Measurements from ENCODE around the gene GREM1.

GREM1 gene

DNA sequence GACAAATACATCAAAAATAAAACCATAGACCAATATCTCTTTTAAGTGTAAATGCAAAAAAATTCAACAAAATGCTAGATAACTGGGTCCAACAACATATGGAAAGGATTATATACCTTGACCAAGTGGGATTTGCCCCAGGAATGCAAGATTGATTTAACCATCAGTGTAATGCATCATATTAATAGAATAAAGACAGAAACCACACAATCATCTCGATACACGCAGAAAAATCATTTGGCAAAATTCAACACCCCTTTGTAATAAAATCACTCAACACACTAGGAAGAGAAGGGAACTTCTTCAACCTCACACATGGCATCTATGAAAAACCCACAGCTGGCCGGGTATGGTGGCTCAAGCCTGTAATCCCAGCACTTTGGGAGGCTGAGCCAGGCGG lies 19.5 kb downstream of the GREM1 start:
- no peak overlapping the region for H3K4me3 ChIP-seq (ENCODE audit: low read depth in 1 of 2, low read length in 2 of 2)
- H3K9ac ChIP-seq (ENCODE audit: low read length): no peak overlapping the region
- H3K27me3 ChIP-seq (ENCODE audit: control insufficient read depth in 1 of 2, insufficient read depth in 2 of 2, low read length in 2 of 2): no peaks in the 10 kb centered on the region
- peaks cover 16% of the 10 kb centered on the region for H3K9me3 ChIP-seq (ENCODE audit: low read length)
- H3K4me1 ChIP-seq (ENCODE audit: insufficient read depth, low read length): no peaks in the 10 kb centered on the region
- H3K27ac ChIP-seq (ENCODE audit: low read depth, low read length): no peak overlapping the region
- no peaks in the 10 kb centered on the region for H3K36me3 ChIP-seq (ENCODE audit: insufficient read depth, low read length)

DNA sequence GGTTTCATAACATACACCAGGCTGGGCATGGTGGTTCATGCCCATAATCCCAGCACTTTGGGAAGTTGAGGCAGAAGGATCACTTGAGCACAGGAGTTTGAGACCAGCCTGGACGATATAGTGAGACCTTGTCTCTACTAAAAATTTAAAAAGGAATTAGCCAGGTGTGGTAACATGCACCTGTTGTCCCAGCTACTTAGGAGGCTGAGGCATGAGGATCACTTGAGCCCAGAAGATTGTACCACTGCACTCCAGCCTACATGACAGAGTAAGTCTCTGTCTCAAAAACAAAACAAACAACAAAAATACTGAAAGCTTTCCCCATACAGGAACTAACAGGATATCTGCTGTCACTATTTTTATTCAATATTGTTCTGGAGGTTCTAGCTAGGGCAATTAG lies 20.9 kb downstream of the GREM1 start:
- H3K27ac ChIP-seq (ENCODE audit: low read depth, low read length): no peak overlapping the region
- H3K9me3 ChIP-seq (ENCODE audit: low read length): peaks cover 16% of the 10 kb centered on the region
- H3K27me3 ChIP-seq (ENCODE audit: control insufficient read depth in 1 of 2, insufficient read depth in 2 of 2, low read length in 2 of 2): no peaks in the 10 kb centered on the region
- H3K4me1 ChIP-seq (ENCODE audit: insufficient read depth, low read length): no peaks in the 10 kb centered on the region
- H3K4me3 ChIP-seq (ENCODE audit: low read depth in 1 of 2, low read length in 2 of 2): no peak overlapping the region
- H3K36me3 ChIP-seq (ENCODE audit: insufficient read depth, low read length): no peaks in the 10 kb centered on the region
- H3K9ac ChIP-seq (ENCODE audit: low read length): no peak overlapping the region

DNA sequence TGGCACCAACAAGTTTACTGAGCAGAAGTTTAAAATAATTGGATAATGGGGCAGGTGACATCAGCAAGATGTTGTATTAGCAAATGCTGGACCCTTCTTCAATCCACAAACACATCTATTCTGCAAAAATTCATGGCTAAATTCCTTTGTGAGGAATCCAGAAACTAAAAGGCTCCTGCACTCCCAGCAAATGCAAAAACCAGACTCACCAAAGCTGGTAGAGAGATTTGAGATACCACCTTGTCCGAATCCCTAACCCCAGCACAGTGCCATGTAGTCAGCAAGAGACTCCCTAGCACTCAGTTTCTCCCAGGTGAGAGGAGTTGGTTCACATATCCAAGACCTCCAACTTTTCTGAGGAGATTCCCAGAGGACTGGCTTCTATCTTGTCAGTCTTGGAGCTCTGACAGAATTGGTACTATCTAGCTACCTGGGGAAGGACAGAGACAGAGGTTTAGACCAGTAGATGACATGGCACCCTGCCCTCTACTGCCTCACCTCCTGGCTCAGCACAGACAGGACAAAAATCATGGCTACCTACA lies 21.8 kb downstream of the GREM1 start:
- Histone ChIP-seq H3K27me3 (ENCODE audit: control insufficient read depth in 1 of 2, insufficient read depth in 2 of 2, low read length in 2 of 2) (no peaks in the 10 kb centered on the region), H3K4me3 (ENCODE audit: low read depth in 1 of 2, low read length in 2 of 2) (no peak overlapping the region), H3K9me3 (ENCODE audit: low read length) (peaks cover 16% of the 10 kb centered on the region), H3K4me1 (ENCODE audit: insufficient read depth, low read length) (no peaks in the 10 kb centered on the region), H3K9ac (ENCODE audit: low read length) (no peak overlapping the region), H3K36me3 (ENCODE audit: insufficient read depth, low read length) (no peaks in the 10 kb centered on the region), H3K27ac (ENCODE audit: low read depth, low read length) (no peak overlapping the region)

DNA sequence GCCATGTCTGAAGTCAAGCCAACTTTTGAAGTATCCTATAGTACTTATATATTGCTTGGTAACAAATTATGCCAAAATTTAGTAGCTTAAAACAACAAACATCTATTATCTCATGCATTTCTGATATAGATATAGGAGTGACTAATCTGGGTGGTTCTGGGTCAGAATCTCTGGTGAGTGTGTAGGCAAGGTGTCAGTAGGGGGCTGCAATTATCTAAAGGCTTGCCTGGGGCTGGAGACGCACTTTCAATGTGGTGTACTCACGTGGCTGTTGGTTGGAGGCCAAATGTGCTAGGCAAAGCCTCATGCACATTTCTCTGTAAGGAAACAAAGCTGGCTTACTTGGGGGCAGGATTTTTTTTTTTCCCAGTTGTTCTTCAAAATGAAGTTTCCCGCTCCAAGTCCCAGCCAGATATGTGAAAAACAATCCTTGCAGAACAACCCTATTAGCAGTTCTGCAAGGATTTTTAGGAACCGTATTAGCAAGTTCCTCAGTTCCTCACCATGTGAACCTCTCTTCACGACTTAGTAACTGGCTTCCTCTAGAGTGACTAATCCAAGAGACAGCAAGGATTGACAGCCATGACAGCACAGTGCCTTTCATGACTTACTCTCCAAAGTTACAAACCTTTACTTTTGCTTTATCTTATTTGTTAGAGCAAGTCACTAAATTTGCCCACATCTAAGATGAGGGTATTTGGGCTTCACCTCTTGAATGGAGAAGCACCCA lies 25.8 kb downstream of the GREM1 start:
- Histone ChIP-seq H3K9me3 (ENCODE audit: low read length) (peaks cover 16% of the 10 kb centered on the region), H3K9ac (ENCODE audit: low read length) (no peak overlapping the region), H3K27ac (ENCODE audit: low read depth, low read length) (no peak overlapping the region), H3K27me3 (ENCODE audit: control insufficient read depth in 1 of 2, insufficient read depth in 2 of 2, low read length in 2 of 2) (no peaks in the 10 kb centered on the region), H3K36me3 (ENCODE audit: insufficient read depth, low read length) (no peaks in the 10 kb centered on the region), H3K4me1 (ENCODE audit: insufficient read depth, low read length) (no peaks in the 10 kb centered on the region), H3K4me3 (ENCODE audit: low read depth in 1 of 2, low read length in 2 of 2) (no peak overlapping the region)

DNA sequence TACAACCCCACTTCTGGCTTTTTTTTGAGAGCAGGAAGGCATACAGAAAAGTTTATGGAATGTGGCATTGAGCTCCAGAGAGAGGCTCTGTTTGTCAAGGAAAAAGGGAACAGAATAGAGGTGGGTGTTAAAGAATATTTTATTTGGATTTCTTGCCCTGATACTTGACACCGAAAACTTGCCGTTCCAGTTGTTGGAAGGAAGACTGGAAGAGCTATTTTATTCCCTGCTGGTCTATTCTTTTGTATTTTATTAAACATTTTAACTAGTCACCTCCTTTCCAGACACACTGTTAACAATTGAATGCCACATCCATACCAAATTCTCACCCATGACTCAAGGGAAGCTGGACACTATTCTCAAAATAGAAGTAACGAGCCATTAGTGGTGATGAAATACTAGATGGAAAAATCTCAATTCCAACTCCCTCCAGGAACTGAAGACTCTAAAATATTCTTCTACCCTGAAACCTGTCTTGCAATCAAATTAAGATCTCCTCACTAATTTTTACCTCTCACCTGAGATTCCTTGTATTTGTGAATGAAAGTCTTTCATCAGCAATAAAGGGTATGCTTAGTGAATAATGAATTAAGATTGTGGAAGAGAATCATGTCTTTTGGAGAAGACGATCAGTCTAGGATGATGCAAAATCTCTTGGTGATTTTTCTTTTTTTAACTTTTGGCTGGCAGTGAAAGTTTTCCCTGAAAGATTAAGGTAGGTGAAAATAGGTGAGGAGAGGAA lies 28.5 kb downstream of the GREM1 start:
- Histone ChIP-seq H3K4me3 (ENCODE audit: low read depth in 1 of 2, low read length in 2 of 2) (no peak overlapping the region), H3K27ac (ENCODE audit: low read depth, low read length) (no peak overlapping the region), H3K9me3 (ENCODE audit: low read length) (no peaks in the 10 kb centered on the region), H3K9ac (ENCODE audit: low read length) (no peak overlapping the region), H3K36me3 (ENCODE audit: insufficient read depth, low read length) (no peaks in the 10 kb centered on the region), H3K4me1 (ENCODE audit: insufficient read depth, low read length) (no peaks in the 10 kb centered on the region), H3K27me3 (ENCODE audit: control insufficient read depth in 1 of 2, insufficient read depth in 2 of 2, low read length in 2 of 2) (no peaks in the 10 kb centered on the region)

DNA sequence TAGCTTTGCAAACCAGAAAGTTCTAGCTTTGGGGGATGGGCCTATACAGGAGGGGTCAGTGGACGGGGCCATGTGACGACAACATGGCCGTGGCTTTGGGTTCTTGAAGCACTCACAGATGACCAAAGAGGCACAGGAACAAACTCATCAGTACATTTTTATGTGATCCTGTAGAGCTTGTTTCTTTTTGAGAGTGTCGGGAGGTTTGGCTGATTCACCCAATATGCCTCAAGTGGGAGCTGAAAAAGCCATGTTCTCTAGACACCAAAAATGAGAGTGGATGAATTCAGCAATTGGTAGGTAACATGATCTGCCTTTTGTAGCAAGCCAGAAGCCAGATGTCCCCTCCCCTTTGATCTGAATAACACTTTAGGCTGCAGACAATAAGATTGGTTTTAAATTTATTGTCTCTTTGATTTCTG lies 30.1 kb downstream of the GREM1 start:
- Histone ChIP-seq H3K4me1 (ENCODE audit: insufficient read depth, low read length) (no peaks in the 10 kb centered on the region), H3K27me3 (ENCODE audit: control insufficient read depth in 1 of 2, insufficient read depth in 2 of 2, low read length in 2 of 2) (no peaks in the 10 kb centered on the region), H3K9me3 (ENCODE audit: low read length) (no peaks in the 10 kb centered on the region), H3K9ac (ENCODE audit: low read length) (no peak overlapping the region), H3K4me3 (ENCODE audit: low read depth in 1 of 2, low read length in 2 of 2) (no peak overlapping the region), H3K27ac (ENCODE audit: low read depth, low read length) (no peak overlapping the region), H3K36me3 (ENCODE audit: insufficient read depth, low read length) (no peaks in the 10 kb centered on the region)

DNA sequence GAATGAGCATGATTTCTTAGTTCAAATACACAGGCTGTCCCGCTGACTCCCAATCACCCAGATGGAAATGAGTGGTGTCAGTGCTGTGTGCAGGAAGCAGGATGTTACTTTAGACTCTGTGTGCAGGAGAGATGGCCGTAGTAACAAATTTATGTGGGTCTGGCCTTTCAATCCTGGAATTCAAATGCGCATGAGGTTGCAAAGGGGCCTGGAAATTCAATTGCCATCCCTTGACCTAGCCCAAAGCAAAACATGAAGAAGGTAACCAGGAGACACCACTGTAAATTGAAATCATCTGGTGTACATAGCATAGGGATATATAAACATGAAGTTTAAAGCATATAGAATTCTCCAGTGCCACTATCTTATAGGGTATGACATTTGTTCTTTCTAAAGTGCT lies 33.2 kb downstream of the GREM1 start:
- Histone ChIP-seq H3K4me1 (ENCODE audit: insufficient read depth, low read length) (no peaks in the 10 kb centered on the region), H3K27ac (ENCODE audit: low read depth, low read length) (no peak overlapping the region), H3K9me3 (ENCODE audit: low read length) (no peaks in the 10 kb centered on the region), H3K36me3 (ENCODE audit: insufficient read depth, low read length) (no peaks in the 10 kb centered on the region), H3K4me3 (ENCODE audit: low read depth in 1 of 2, low read length in 2 of 2) (no peak overlapping the region), H3K9ac (ENCODE audit: low read length) (no peak overlapping the region), H3K27me3 (ENCODE audit: control insufficient read depth in 1 of 2, insufficient read depth in 2 of 2, low read length in 2 of 2) (no peaks in the 10 kb centered on the region)

DNA sequence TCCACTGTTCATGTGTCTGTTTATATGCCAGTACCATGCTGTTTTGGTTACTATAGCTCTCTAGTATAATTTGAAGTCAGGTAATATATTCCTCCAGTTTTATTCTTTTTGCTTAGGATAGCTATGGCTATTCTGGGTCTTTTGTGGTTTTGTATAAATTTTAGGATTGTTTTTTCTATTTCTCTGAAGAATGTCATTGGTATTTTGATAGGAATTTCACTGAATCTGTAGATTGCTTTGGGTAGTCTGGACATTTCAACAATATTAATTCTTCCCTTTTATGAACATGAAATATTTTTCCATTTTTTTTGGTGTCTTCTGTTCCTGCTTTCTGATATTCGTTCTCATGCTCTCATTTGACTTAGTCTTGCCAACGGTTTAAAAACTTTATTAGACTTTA lies 39.6 kb downstream of the GREM1 start:
- H3K27me3 ChIP-seq (ENCODE audit: control insufficient read depth in 1 of 2, insufficient read depth in 2 of 2, low read length in 2 of 2): no peaks in the 10 kb centered on the region
- H3K4me1 ChIP-seq (ENCODE audit: insufficient read depth, low read length): no peaks in the 10 kb centered on the region

DNA sequence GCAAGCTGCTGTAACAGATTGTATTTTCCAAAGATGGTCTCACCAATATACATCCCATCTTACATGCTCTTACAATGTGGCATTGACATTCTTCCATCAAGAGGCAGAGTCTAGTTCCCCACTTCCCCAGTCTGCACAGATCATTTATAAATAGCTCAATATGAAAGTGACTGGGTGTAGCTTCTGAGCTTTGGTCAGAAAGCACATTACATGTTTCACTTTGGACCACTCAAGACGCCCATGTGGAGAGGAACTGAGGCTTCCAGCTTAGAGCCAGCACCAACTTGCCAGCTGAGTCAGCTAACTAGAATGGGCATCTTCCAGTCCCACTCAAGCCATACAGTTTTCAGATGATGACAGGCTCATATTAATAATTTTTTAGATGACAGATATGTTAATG lies 45.5 kb downstream of the GREM1 start:
- H3K9me3 ChIP-seq (ENCODE audit: low read length): no peaks in the 10 kb centered on the region
- H3K27ac ChIP-seq (ENCODE audit: low read depth, low read length): no peak overlapping the region
- H3K36me3 ChIP-seq (ENCODE audit: insufficient read depth, low read length): no peaks in the 10 kb centered on the region
- no peak overlapping the region for H3K4me3 ChIP-seq (ENCODE audit: low read depth in 1 of 2, low read length in 2 of 2)
- H3K27me3 ChIP-seq (ENCODE audit: control insufficient read depth in 1 of 2, insufficient read depth in 2 of 2, low read length in 2 of 2): no peaks in the 10 kb centered on the region
- H3K9ac ChIP-seq (ENCODE audit: low read length): no peak overlapping the region
- H3K4me1 ChIP-seq (ENCODE audit: insufficient read depth, low read length): no peaks in the 10 kb centered on the region

More for the DNA sequence above, 39.6 kb downstream of the GREM1 start:
- Histone ChIP-seq H3K9me3 (ENCODE audit: low read length) (no peaks in the 10 kb centered on the region), H3K9ac (ENCODE audit: low read length) (no peak overlapping the region), H3K36me3 (ENCODE audit: insufficient read depth, low read length) (no peaks in the 10 kb centered on the region), H3K27ac (ENCODE audit: low read depth, low read length) (no peak overlapping the region), H3K4me3 (ENCODE audit: low read depth in 1 of 2, low read length in 2 of 2) (no peak overlapping the region)

DNA sequence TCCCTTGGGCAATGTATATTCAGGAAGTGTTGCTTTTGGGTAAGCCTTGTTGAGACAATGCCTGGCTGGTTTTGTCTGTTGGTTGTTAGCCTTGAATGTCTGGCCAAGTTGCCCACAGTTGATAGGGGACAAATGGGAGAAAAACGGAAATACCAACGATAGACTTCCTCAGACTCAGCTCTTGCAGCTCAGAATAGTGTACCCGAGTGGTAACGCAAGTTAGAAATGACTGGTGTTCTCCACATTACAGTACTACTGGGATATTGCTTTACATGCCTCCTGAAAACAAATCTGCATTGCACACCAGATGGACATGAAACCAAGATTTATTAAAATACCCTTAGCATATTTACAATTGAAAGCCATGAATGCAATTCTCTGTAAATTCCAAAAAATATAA lies 47.4 kb downstream of the GREM1 start:
- H3K9ac ChIP-seq (ENCODE audit: low read length): no peak overlapping the region
- H3K36me3 ChIP-seq (ENCODE audit: insufficient read depth, low read length): no peaks in the 10 kb centered on the region
- no peaks in the 10 kb centered on the region for H3K9me3 ChIP-seq (ENCODE audit: low read length)
- H3K4me1 ChIP-seq (ENCODE audit: insufficient read depth, low read length): no peaks in the 10 kb centered on the region
- no peak overlapping the region for H3K4me3 ChIP-seq (ENCODE audit: low read depth in 1 of 2, low read length in 2 of 2)
- H3K27ac ChIP-seq (ENCODE audit: low read depth, low read length): no peak overlapping the region
- no peaks in the 10 kb centered on the region for H3K27me3 ChIP-seq (ENCODE audit: control insufficient read depth in 1 of 2, insufficient read depth in 2 of 2, low read length in 2 of 2)

DNA sequence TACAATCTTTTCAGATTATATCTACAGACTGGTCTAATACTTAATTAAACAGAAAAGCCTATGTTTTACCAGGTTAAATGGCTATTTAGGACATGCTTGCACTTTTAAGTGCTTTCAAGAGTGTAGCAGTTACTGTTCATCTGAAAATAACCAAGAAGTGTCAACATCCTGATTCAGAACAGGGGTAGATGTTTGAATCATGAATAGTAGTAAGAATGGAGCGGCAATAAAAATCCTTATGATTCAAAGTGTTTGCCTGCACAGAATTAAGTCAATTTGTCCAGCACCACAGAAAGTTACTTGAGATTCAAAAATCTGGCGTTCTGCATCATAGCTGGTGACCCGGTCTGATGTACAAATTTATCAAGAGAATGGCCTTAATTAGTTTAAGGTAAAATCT lies 48.3 kb downstream of the GREM1 start:
- no peak overlapping the region for H3K4me3 ChIP-seq (ENCODE audit: low read depth in 1 of 2, low read length in 2 of 2)
- H3K27me3 ChIP-seq (ENCODE audit: control insufficient read depth in 1 of 2, insufficient read depth in 2 of 2, low read length in 2 of 2): no peaks in the 10 kb centered on the region
- H3K4me1 ChIP-seq (ENCODE audit: insufficient read depth, low read length): no peaks in the 10 kb centered on the region

More for the DNA sequence above, 48.3 kb downstream of the GREM1 start:
- Histone ChIP-seq H3K36me3 (ENCODE audit: insufficient read depth, low read length) (no peaks in the 10 kb centered on the region), H3K9me3 (ENCODE audit: low read length) (no peaks in the 10 kb centered on the region), H3K27ac (ENCODE audit: low read depth, low read length) (no peak overlapping the region), H3K9ac (ENCODE audit: low read length) (no peak overlapping the region)

Measured in muscle layer of colon (tissue), 2 donors.